Measurements from ENCODE around the gene ZNF467.

GRCh38 chr7:149787428-149788299, 14.3 kb upstream of the ZNF467 start:
- no peak for TF ChIP-seq EP300 (IDR thresholded peaks at IDR 0.05)
- TF ChIP-seq CTCF (IDR thresholded peaks at IDR 0.05), result no peak

Data from ovary (tissue), 3 donors.